HepG2 (cell line): Measurements from ENCODE around the gene ANKRD11. TPM values are rescaled to one million over a fixed set of nuclear protein-coding genes. Genes with fewer than 3 reads are reported as not detected.
A peak's percentile ranks its signal among the peaks of the same experiment; 100 is the strongest.

Experiments used
- CBX1 ChIP-seq: IDR thresholded peaks from one replicate; pipeline ENCODE4 v1.6.1; 2016; ENCODE audit warnings: antibody characterized with exemption, low read depth
- HCFC1 ChIP-seq: fragments of 150-350 bp; IDR thresholded peaks from 2 replicates; pipeline ENCODE4 v1.6.1; 2014; ENCODE audit warnings: low read depth, low read length
- HMG20B ChIP-seq: conservative IDR thresholded peaks from 2 replicates; pipeline ENCODE4 v1.6.1; 2016; ENCODE audit warnings: missing genetic modification reagents, missing compliant biosample characterization
- IKZF4 ChIP-seq: sonication (generic); formaldehyde crosslinking; IDR thresholded peaks from 2 replicates; pipeline ENCODE4 v1.5.1; 2020; ENCODE audit warnings: borderline replicate concordance, mild to moderate bottlenecking, low read depth, missing genetic modification reagents; ENCODE audit errors: not compliant biosample characterization
- ISL2 ChIP-seq: sonication (generic); formaldehyde crosslinking; IDR thresholded peaks from 2 replicates; pipeline ENCODE4 v1.5.0; 2020; ENCODE audit warnings: missing genetic modification reagents
- MTF2 ChIP-seq: sonication (generic); formaldehyde crosslinking; IDR thresholded peaks from 2 replicates; pipeline ENCODE4 v1.5.0; 2020; ENCODE audit warnings: missing genetic modification reagents, borderline replicate concordance
- MZF1 ChIP-seq: sonication (generic); formaldehyde crosslinking; IDR thresholded peaks from 2 replicates; pipeline ENCODE4 v1.8.1; 2023; ENCODE audit warnings: mild to moderate bottlenecking, missing genetic modification reagents, borderline replicate concordance
- SP4 ChIP-seq: sonication (generic); formaldehyde crosslinking; IDR thresholded peaks from 2 replicates; pipeline ENCODE4 v1.8.1; 2023; ENCODE audit warnings: mild to moderate bottlenecking, missing genetic modification reagents
- ZNF543 ChIP-seq: sonication (generic); formaldehyde crosslinking; IDR thresholded peaks from 2 replicates; pipeline ENCODE4 v1.4.0; 2020; ENCODE audit warnings: mild to moderate bottlenecking, missing genetic modification reagents
- ZNF563 ChIP-seq: sonication (generic); formaldehyde crosslinking; IDR thresholded peaks from 2 replicates; pipeline ENCODE4 v1.8.0; 2022; ENCODE audit warnings: mild to moderate bottlenecking, moderate library complexity, missing genetic modification reagents
- ZNF567 ChIP-seq: sonication (generic); formaldehyde crosslinking; IDR thresholded peaks from 2 replicates; pipeline ENCODE4 v1.8.1; 2023; ENCODE audit warnings: mild to moderate bottlenecking, missing genetic modification reagents, borderline replicate concordance
- ZNF589 ChIP-seq: sonication (generic); formaldehyde crosslinking; conservative IDR thresholded peaks from 2 replicates; pipeline ENCODE4 v1.8.0; 2022; ENCODE audit warnings: mild to moderate bottlenecking, moderate library complexity, missing genetic modification reagents
- ZNF672 ChIP-seq: sonication (generic); formaldehyde crosslinking; IDR thresholded peaks from 2 replicates; pipeline ENCODE4 v1.8.1; 2022; ENCODE audit warnings: missing genetic modification reagents
- polyA plus RNA-seq, 8 experiments: library from polyadenylated mRNA; depleted of rRNA in 3 of 8; stranded (reverse) in 7 of 8; unstranded in 1 of 8; fragments of >200 nt; fragmentation: Illumina TruSeq in 4 of 8; extraction: Trizol in 4 of 8; gene quantifications; 2 replicates each; pipeline versions ENCODE4 v1.2.1 to v1.2.3, GENCODE V29; 2011 to 2016; ENCODE audit warnings: low read depth in 4 of 8, missing spikeins in 1 of 8, mixed read lengths in 1 of 8; ENCODE audit not compliant: insufficient read depth in 1 of 8
- total RNA-seq, 5 experiments: library from RNA; depleted of rRNA; stranded (reverse); fragments of >200 nt; fragmentation: Illumina TruSeq; extraction: Trizol; gene quantifications; 2 replicates each; pipeline ENCODE4 v1.2.3, GENCODE V29; 2016; ENCODE audit warnings: low read depth in 1 of 5
- TF ChIP-seq, protein P1 (sequence below): sonication (generic); formaldehyde crosslinking; conservative IDR thresholded peaks from 2 replicates; pipeline ENCODE4 v1.8.0; 2022; ENCODE audit warnings: missing genetic modification reagents
- TF ChIP-seq, protein P2 (sequence below): sonication (generic); formaldehyde crosslinking; IDR thresholded peaks from 2 replicates; pipeline ENCODE4 v1.4.0; 2020; ENCODE audit warnings: missing genetic modification reagents
- TF ChIP-seq, protein P3 (sequence below): IDR thresholded peaks from 2 replicates; pipeline ENCODE4 v1.6.1; 2016; ENCODE audit warnings: missing compliant biosample characterization, missing genetic modification reagents, borderline replicate concordance
- TF ChIP-seq, protein P4 (sequence below): sonication (generic); formaldehyde crosslinking; IDR thresholded peaks from 2 replicates; pipeline ENCODE4 v1.5.0; 2020; ENCODE audit warnings: missing genetic modification reagents
- TF ChIP-seq, protein P5 (sequence below): sonication (generic); formaldehyde crosslinking; IDR thresholded peaks from 2 replicates; pipeline ENCODE4 v1.5.0; 2020; ENCODE audit warnings: mild to moderate bottlenecking, missing genetic modification reagents
- TF ChIP-seq, protein P6 (sequence below): IDR thresholded peaks from 2 replicates; pipeline ENCODE4 v1.6.1; 2012; ENCODE audit warnings: low read depth, low read length, improper control_type of control experiment

Gene ANKRD11
- total and polyA plus RNA-seq, 2 of the 13 experiments (the other 11 are each of a cell fraction or from before 2014, with no cell fraction given) = 21.4 to 38.4 TPM

DNA sequence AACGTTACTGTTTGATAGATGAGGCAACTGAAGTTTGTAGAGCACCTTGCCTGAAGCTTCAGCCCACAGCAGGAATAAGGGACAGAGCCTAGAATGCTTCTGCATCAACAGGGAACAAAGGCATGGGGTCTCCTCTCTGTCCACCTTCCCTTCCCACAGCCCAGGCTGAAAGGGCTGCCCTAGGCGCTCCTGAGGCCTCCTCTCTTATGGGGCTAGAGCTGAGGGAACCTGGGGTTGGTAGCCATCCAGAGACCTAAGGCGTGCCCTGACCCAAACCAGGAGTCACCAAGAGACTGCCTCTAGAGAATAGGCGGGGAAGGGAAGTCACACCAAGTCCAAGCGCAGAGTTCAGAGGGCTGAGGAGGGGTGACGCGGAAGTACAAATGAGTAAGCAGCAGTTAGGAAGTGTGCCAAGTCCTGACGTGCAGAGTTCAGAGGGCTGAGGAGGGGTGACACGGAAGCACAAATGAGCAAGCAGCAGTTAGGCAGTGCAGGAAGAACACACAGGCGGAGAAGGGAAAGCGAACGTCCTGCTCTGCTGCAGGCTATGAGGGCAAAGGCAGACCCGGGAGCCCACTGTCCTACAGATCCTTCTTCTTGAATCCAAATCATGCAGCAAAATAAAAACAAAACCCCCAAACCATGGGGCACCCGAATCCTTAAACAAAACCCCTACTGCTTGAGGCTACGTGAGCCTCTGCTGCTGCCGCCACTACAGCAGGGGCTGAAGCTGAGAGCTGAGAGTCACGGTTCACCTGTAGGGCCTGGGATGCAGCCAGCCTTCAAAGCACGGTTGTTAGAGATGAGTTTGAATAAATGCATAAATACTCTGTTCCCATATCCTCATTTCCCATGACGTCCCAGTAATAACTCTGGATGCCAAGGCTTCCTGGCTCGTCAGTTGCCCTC, 15.1 kb upstream of the ANKRD11 start (continued):
- peak; percentile 56; the same call in 1 of the 2 replicates for TF ChIP-seq ZNF563 (CRISPR knock-in tag)
- TF ChIP-seq MTF2 (CRISPR knock-in tag) = no peak
- TF ChIP-seq HCFC1 = peak; percentile 11; the same call in 1 of the 2 replicates
- peak; percentile 86; the same call in 1 of the 2 replicates for TF ChIP-seq ZNF589
- TF ChIP-seq SP4 (CRISPR knock-in tag) = peak; percentile 85
- TF ChIP-seq ISL2 = peak; percentile 55
- no peak; the same call in 1 of the 2 replicates for TF ChIP-seq HMG20B (CRISPR knock-in tag)
- TF ChIP-seq, protein P1, sequence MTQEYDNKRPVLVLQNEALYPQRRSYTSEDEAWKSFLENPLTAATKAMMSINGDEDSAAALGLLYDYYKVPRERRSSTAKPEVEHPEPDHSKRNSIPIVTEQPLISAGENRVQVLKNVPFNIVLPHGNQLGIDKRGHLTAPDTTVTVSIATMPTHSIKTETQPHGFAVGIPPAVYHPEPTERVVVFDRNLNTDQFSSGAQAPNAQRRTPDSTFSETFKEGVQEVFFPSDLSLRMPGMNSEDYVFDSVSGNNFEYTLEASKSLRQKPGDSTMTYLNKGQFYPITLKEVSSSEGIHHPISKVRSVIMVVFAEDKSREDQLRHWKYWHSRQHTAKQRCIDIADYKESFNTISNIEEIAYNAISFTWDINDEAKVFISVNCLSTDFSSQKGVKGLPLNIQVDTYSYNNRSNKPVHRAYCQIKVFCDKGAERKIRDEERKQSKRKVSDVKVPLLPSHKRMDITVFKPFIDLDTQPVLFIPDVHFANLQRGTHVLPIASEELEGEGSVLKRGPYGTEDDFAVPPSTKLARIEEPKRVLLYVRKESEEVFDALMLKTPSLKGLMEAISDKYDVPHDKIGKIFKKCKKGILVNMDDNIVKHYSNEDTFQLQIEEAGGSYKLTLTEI = no peak
- TF ChIP-seq, protein P2, sequence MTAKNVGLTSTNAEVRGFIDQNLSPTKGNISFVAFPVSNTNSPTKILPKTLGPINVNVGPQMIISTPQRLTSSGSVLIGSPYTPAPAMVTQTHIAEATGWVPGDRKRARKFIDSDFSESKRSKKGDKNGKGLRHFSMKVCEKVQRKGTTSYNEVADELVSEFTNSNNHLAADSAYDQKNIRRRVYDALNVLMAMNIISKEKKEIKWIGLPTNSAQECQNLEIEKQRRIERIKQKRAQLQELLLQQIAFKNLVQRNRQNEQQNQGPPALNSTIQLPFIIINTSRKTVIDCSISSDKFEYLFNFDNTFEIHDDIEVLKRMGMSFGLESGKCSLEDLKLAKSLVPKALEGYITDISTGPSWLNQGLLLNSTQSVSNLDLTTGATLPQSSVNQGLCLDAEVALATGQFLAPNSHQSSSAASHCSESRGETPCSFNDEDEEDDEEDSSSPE (CRISPR knock-in tag) = peak; percentile 65; the same call in 1 of the 2 replicates
- peak; percentile 73 for TF ChIP-seq CBX1
- 0 out of 2 replicates have a peak, but pooled peaks have one; percentile 63 for TF ChIP-seq MZF1
- 0 out of 2 replicates have a peak, but pooled peaks have one; percentile 75 for TF ChIP-seq ZNF567
- TF ChIP-seq IKZF4 (CRISPR knock-in tag) = peak; percentile 42
- TF ChIP-seq, protein P3, sequence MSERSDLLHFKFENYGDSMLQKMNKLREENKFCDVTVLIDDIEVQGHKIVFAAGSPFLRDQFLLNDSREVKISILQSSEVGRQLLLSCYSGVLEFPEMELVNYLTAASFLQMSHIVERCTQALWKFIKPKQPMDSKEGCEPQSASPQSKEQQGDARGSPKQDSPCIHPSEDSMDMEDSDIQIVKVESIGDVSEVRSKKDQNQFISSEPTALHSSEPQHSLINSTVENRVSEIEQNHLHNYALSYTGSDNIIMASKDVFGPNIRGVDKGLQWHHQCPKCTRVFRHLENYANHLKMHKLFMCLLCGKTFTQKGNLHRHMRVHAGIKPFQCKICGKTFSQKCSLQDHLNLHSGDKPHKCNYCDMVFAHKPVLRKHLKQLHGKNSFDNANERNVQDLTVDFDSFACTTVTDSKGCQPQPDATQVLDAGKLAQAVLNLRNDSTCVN (CRISPR knock-in tag) = peak; percentile 80; the same call in 1 of the 2 replicates
- TF ChIP-seq ZNF543 (CRISPR knock-in tag) = peak; percentile 90
- TF ChIP-seq, protein P4, sequence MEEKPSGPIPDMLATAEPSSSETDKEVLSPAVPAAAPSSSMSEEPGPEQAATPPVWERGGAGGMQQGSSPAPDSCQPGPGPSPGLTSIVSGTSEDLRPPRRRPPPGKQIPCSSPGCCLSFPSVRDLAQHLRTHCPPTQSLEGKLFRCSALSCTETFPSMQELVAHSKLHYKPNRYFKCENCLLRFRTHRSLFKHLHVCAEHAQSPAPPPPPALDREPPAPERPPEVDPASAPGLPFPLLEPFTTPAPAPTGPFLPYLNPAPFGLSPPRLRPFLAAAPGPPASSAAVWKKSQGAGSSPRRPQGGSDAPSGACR (CRISPR knock-in tag) = peak; percentile 94
- TF ChIP-seq ZNF672 (CRISPR knock-in tag) = no peak
- TF ChIP-seq, protein P5, sequence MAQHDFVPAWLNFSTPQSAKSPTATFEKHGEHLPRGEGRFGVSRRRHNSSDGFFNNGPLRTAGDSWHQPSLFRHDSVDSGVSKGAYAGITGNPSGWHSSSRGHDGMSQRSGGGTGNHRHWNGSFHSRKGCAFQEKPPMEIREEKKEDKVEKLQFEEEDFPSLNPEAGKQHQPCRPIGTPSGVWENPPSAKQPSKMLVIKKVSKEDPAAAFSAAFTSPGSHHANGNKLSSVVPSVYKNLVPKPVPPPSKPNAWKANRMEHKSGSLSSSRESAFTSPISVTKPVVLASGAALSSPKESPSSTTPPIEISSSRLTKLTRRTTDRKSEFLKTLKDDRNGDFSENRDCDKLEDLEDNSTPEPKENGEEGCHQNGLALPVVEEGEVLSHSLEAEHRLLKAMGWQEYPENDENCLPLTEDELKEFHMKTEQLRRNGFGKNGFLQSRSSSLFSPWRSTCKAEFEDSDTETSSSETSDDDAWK = no peak
- TF ChIP-seq, protein P6, sequence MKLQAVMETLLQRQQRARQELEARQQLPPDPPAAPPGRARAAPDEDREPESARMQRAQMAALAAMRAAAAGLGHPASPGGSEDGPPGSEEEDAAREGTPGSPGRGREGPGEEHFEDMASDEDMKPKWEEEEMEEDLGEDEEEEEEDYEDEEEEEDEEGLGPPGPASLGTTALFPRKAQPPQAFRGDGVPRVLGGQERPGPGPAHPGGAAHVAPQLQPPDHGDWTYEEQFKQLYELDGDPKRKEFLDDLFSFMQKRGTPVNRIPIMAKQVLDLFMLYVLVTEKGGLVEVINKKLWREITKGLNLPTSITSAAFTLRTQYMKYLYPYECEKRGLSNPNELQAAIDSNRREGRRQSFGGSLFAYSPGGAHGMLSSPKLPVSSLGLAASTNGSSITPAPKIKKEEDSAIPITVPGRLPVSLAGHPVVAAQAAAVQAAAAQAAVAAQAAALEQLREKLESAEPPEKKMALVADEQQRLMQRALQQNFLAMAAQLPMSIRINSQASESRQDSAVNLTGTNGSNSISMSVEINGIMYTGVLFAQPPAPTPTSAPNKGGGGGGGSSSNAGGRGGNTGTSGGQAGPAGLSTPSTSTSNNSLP = peak; percentile 62; the same call in 1 of the 2 replicates
